H1 (cell line): Measurements from ENCODE around the gene NUP107. TPM values are rescaled to one million over a fixed set of nuclear protein-coding genes. Genes with fewer than 3 reads are reported as not detected.

Source experiments
- EZH2 ChIP-seq: fragments of 200-600 bp; sonication (generic); IDR thresholded peaks from 2 replicates; pipeline ENCODE4 v1.7.1; 2012; ENCODE audit warnings: low read depth, mild to moderate bottlenecking, moderate library complexity, low read length, inconsistent platforms; ENCODE audit not compliant: severe bottlenecking
- GABPA ChIP-seq: IDR thresholded peaks from 2 replicates; pipeline ENCODE4 v1.6.1; 2011; ENCODE audit warnings: mild to moderate bottlenecking, low read length, moderate library complexity, borderline replicate concordance; ENCODE audit not compliant: insufficient read depth
- HDAC6 ChIP-seq: IDR thresholded peaks from one replicate; pipeline ENCODE4 v1.7.1; 2012; ENCODE audit warnings: low read depth, mild to moderate bottlenecking, inconsistent platforms, low read length, moderate library complexity
- NRF1 ChIP-seq: IDR thresholded peaks from 2 replicates; pipeline ENCODE4 v1.6.1; 2011; ENCODE audit warnings: mild to moderate bottlenecking, low read depth, low read length, improper control_type of control experiment
- POLR2A ChIP-seq, 2 experiments: IDR thresholded peaks; 1 replicate in 1 of 2; 2 replicates in 1 of 2; pipeline ENCODE4 v1.6.1; 2011; ENCODE audit warnings: low read depth in 2 of 2, low read length in 2 of 2, mild to moderate bottlenecking in 2 of 2; ENCODE audit errors: control extremely low read depth in 1 of 2
- RAD21 ChIP-seq, 2 experiments: IDR thresholded peaks in 1 of 2; conservative IDR thresholded peaks in 1 of 2; 2 replicates each; pipeline ENCODE4 v1.6.1; 2011; ENCODE audit warnings: low read depth in 2 of 2, low read length in 2 of 2, improper control_type of control experiment in 1 of 2, inconsistent platforms in 1 of 2, mild to moderate bottlenecking in 1 of 2, moderate library complexity in 1 of 2
- SIX5 ChIP-seq: IDR thresholded peaks from 2 replicates; pipeline ENCODE4 v1.6.1; 2011; ENCODE audit warnings: mild to moderate bottlenecking, low read depth, low read length
- polyA plus RNA-seq, 7 experiments: library from polyadenylated mRNA; depleted of rRNA in 3 of 7; stranded (reverse) in 5 of 7; unstranded in 2 of 7; fragments of >200 nt in 5 of 7; fragments of 200-250 nt in 2 of 7; gene quantifications; 1 replicate in 5 of 7; 2 replicates in 1 of 7; 4 replicates in 1 of 7; pipeline versions ENCODE4 v1.2.1 to v1.2.3, GENCODE V29; 2011 to 2013; ENCODE audit warnings: missing spikeins in 2 of 7, mixed read lengths in 2 of 7
- total RNA-seq: library from RNA; stranded (reverse); fragmentation: NEBNext Ultra II Directional; extraction: Animal tissue kit (Norgen Biotek cat#: 25700); gene quantifications from 2 replicates; pipeline ENCODE4 v1.2.1, GENCODE V29; 2021
- TF ChIP-seq, protein P1 (sequence below): fragments of 300-600 bp; sonication (generic); IDR thresholded peaks from 2 replicates; pipeline ENCODE4 v1.7.1; 2012; ENCODE audit warnings: low read length, moderate library complexity, mild to moderate bottlenecking, inconsistent platforms; ENCODE audit not compliant: insufficient replicate concordance
- TF ChIP-seq, protein P2 (sequence below): IDR thresholded peaks from 2 replicates; pipeline ENCODE4 v1.6.1; 2011; ENCODE audit warnings: low read length, improper control_type of control experiment

The NUP107 gene
- total and polyA plus RNA-seq, 2 of the 8 experiments (the other 6 are each of a cell fraction or from before 2014, with no cell fraction given) = 46.1 to 141 TPM

DNA sequence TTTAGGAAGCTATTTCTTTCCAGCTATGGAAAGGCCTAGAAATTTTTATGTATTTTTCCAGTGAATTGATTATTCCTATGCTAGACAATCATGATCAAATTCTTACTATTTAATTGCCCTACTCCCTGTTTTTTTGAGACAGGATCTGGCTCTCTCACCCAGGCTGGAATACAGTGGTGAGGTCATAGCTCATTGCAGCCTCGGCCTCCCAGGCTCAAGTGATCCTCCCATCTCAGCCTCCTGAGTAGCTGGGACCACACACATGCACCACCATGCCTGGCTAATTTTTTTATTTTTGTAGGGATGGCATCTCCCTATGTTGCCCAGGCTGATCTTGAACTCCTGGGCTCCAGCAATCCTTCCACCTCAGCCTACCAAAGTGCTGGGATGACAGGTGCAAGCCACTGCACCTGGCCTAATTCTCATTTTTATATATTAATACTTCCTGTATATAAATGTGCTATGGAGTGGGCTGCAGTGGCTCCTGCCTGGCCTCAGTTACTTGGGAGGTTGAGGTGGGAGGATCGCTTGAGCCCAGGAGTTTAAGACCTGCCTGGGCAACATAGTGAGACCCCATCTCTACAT is 105.2 kb downstream of the NUP107 start (continued):
- TF ChIP-seq, protein P1, sequence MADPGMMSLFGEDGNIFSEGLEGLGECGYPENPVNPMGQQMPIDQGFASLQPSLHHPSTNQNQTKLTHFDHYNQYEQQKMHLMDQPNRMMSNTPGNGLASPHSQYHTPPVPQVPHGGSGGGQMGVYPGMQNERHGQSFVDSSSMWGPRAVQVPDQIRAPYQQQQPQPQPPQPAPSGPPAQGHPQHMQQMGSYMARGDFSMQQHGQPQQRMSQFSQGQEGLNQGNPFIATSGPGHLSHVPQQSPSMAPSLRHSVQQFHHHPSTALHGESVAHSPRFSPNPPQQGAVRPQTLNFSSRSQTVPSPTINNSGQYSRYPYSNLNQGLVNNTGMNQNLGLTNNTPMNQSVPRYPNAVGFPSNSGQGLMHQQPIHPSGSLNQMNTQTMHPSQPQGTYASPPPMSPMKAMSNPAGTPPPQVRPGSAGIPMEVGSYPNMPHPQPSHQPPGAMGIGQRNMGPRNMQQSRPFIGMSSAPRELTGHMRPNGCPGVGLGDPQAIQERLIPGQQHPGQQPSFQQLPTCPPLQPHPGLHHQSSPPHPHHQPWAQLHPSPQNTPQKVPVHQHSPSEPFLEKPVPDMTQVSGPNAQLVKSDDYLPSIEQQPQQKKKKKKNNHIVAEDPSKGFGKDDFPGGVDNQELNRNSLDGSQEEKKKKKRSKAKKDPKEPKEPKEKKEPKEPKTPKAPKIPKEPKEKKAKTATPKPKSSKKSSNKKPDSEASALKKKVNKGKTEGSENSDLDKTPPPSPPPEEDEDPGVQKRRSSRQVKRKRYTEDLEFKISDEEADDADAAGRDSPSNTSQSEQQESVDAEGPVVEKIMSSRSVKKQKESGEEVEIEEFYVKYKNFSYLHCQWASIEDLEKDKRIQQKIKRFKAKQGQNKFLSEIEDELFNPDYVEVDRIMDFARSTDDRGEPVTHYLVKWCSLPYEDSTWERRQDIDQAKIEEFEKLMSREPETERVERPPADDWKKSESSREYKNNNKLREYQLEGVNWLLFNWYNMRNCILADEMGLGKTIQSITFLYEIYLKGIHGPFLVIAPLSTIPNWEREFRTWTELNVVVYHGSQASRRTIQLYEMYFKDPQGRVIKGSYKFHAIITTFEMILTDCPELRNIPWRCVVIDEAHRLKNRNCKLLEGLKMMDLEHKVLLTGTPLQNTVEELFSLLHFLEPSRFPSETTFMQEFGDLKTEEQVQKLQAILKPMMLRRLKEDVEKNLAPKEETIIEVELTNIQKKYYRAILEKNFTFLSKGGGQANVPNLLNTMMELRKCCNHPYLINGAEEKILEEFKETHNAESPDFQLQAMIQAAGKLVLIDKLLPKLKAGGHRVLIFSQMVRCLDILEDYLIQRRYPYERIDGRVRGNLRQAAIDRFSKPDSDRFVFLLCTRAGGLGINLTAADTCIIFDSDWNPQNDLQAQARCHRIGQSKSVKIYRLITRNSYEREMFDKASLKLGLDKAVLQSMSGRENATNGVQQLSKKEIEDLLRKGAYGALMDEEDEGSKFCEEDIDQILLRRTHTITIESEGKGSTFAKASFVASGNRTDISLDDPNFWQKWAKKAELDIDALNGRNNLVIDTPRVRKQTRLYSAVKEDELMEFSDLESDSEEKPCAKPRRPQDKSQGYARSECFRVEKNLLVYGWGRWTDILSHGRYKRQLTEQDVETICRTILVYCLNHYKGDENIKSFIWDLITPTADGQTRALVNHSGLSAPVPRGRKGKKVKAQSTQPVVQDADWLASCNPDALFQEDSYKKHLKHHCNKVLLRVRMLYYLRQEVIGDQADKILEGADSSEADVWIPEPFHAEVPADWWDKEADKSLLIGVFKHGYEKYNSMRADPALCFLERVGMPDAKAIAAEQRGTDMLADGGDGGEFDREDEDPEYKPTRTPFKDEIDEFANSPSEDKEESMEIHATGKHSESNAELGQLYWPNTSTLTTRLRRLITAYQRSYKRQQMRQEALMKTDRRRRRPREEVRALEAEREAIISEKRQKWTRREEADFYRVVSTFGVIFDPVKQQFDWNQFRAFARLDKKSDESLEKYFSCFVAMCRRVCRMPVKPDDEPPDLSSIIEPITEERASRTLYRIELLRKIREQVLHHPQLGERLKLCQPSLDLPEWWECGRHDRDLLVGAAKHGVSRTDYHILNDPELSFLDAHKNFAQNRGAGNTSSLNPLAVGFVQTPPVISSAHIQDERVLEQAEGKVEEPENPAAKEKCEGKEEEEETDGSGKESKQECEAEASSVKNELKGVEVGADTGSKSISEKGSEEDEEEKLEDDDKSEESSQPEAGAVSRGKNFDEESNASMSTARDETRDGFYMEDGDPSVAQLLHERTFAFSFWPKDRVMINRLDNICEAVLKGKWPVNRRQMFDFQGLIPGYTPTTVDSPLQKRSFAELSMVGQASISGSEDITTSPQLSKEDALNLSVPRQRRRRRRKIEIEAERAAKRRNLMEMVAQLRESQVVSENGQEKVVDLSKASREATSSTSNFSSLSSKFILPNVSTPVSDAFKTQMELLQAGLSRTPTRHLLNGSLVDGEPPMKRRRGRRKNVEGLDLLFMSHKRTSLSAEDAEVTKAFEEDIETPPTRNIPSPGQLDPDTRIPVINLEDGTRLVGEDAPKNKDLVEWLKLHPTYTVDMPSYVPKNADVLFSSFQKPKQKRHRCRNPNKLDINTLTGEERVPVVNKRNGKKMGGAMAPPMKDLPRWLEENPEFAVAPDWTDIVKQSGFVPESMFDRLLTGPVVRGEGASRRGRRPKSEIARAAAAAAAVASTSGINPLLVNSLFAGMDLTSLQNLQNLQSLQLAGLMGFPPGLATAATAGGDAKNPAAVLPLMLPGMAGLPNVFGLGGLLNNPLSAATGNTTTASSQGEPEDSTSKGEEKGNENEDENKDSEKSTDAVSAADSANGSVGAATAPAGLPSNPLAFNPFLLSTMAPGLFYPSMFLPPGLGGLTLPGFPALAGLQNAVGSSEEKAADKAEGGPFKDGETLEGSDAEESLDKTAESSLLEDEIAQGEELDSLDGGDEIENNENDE = no peak
- TF ChIP-seq POLR2A (IDR thresholded peaks at IDR 0.05; ENCODE audit: control extremely low read depth in 1 of 2, low read depth in 2 of 2, low read length in 2 of 2) = no peak
- no peak for TF ChIP-seq EZH2
- no peak for TF ChIP-seq SIX5
- TF ChIP-seq, protein P2, sequence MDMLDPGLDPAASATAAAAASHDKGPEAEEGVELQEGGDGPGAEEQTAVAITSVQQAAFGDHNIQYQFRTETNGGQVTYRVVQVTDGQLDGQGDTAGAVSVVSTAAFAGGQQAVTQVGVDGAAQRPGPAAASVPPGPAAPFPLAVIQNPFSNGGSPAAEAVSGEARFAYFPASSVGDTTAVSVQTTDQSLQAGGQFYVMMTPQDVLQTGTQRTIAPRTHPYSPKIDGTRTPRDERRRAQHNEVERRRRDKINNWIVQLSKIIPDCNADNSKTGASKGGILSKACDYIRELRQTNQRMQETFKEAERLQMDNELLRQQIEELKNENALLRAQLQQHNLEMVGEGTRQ = no peak
- no peak for TF ChIP-seq NRF1
- TF ChIP-seq HDAC6 = no peak
- no peak for TF ChIP-seq RAD21 (IDR thresholded peaks at IDR 0.05 in 1 of 2, conservative IDR thresholded peaks at IDR 0.05 in 1 of 2; ENCODE audit: low read depth in 2 of 2, low read length in 2 of 2)
- TF ChIP-seq GABPA = no peak
- TF ChIP-seq, all 59 proteins: peak for 0
